H9 (cell line): ENCODE measurements around the gene ZNF775. TPM values are rescaled to one million over a fixed set of nuclear protein-coding genes. Genes with fewer than 3 reads are reported as not detected.

Source experiments
- DNase-seq: peaks from one replicate; pipeline ENCODE4 v3.0.0-alpha.2; 2017
- H2AFZ ChIP-seq: one replicate; pipeline ENCODE4 v1.6.1; 2013; ENCODE audit warnings: mild to moderate bottlenecking, low read length, control low read depth, moderate library complexity
- H2AK5ac ChIP-seq: 2 replicates; pipeline ENCODE4 v1.6.1; 2013; ENCODE audit warnings: low read length, control low read depth, mixed read lengths; ENCODE audit not compliant: insufficient read length
- H2BK120ac ChIP-seq: one replicate; pipeline ENCODE4 v1.6.1; 2013; ENCODE audit warnings: low read depth, mild to moderate bottlenecking, low read length, control low read depth, inconsistent platforms; ENCODE audit not compliant: poor library complexity, severe bottlenecking
- H2BK12ac ChIP-seq: 2 replicates; pipeline ENCODE4 v1.6.1; 2013; ENCODE audit warnings: low read length, control low read depth, mixed read lengths, low read depth; ENCODE audit not compliant: insufficient read length
- H2BK15ac ChIP-seq: 2 replicates; pipeline ENCODE4 v1.6.1; 2013; ENCODE audit warnings: low read depth, low read length, control low read depth
- H2BK20ac ChIP-seq: one replicate; pipeline ENCODE4 v1.6.1; 2013; ENCODE audit warnings: low read depth, mild to moderate bottlenecking, low read length, control low read depth, inconsistent platforms; ENCODE audit not compliant: poor library complexity, severe bottlenecking
- H2BK5ac ChIP-seq: 2 replicates; pipeline ENCODE4 v1.6.1; 2013; ENCODE audit warnings: low read length, control low read depth, mixed read lengths; ENCODE audit not compliant: insufficient read length
- H3K14ac ChIP-seq: 2 replicates; pipeline ENCODE4 v1.6.1; 2013; ENCODE audit warnings: low read length, control low read depth; ENCODE audit not compliant: insufficient read depth
- H3K18ac ChIP-seq: 2 replicates; pipeline ENCODE4 v1.6.1; 2013; ENCODE audit warnings: low read depth, mild to moderate bottlenecking, mixed read lengths, low read length, control low read depth; ENCODE audit not compliant: insufficient read length
- H3K23ac ChIP-seq: 2 replicates; pipeline ENCODE4 v1.6.1; 2013; ENCODE audit warnings: low read length, control low read depth, mixed read lengths, low read depth; ENCODE audit not compliant: insufficient read length
- H3K23me2 ChIP-seq: 2 replicates; pipeline ENCODE4 v1.6.1; 2013; ENCODE audit warnings: low read depth, mild to moderate bottlenecking, mixed read lengths, low read length, control low read depth; ENCODE audit not compliant: insufficient read length, poor library complexity, severe bottlenecking
- H3K27ac ChIP-seq: 2 replicates; pipeline ENCODE4 v1.5.1; 2013; ENCODE audit warnings: low read length, control low read depth, mixed read lengths, low read depth; ENCODE audit not compliant: insufficient read length
- H3K27me3 ChIP-seq: 2 replicates; pipeline ENCODE4 v1.6.1; 2013; ENCODE audit warnings: low read length, control low read depth, inconsistent platforms; ENCODE audit not compliant: insufficient read depth
- H3K4ac ChIP-seq: 2 replicates; pipeline ENCODE4 v1.6.1; 2013; ENCODE audit warnings: low read depth, mild to moderate bottlenecking, control low read depth, inconsistent platforms, low read length, moderate library complexity
- H3K4me1 ChIP-seq: 2 replicates; pipeline ENCODE4 v1.6.1; 2013; ENCODE audit warnings: low read length, control low read depth, inconsistent platforms; ENCODE audit not compliant: insufficient read depth
- H3K4me2 ChIP-seq: 2 replicates; pipeline ENCODE4 v1.6.1; 2013; ENCODE audit warnings: low read length, control low read depth, mixed read lengths; ENCODE audit not compliant: insufficient read length, insufficient read depth
- H3K56ac ChIP-seq: 2 replicates; pipeline ENCODE4 v1.6.1; 2013; ENCODE audit warnings: low read depth, mild to moderate bottlenecking, mixed read lengths, low read length, control low read depth; ENCODE audit not compliant: insufficient read length
- H3K79me1 ChIP-seq: 2 replicates; pipeline ENCODE4 v1.6.1; 2013; ENCODE audit warnings: low read depth, mild to moderate bottlenecking, moderate library complexity, low read length, control low read depth, inconsistent platforms; ENCODE audit not compliant: insufficient read depth, poor library complexity, severe bottlenecking
- H3K79me2 ChIP-seq: 2 replicates; pipeline ENCODE4 v1.6.1; 2013; ENCODE audit warnings: low read length, control low read depth, inconsistent platforms; ENCODE audit not compliant: insufficient read depth
- H3K9ac ChIP-seq: 2 replicates; pipeline ENCODE4 v1.6.1; 2013; ENCODE audit warnings: low read length, control low read depth, mixed read lengths; ENCODE audit not compliant: insufficient read length; ENCODE audit errors: extremely low read depth
- H3K9me3 ChIP-seq: one replicate; pipeline ENCODE4 v1.6.1; 2013; ENCODE audit warnings: low read depth, low read length, inconsistent platforms; ENCODE audit not compliant: control insufficient read depth
- H3T11ph ChIP-seq: one replicate; pipeline ENCODE4 v1.6.1; 2013; ENCODE audit warnings: mild to moderate bottlenecking, low read length, control low read depth, inconsistent platforms
- H4K20me1 ChIP-seq: one replicate; pipeline ENCODE4 v1.6.1; 2013; ENCODE audit not compliant: control insufficient read depth, insufficient read length, insufficient read depth
- H4K5ac ChIP-seq: 2 replicates; pipeline ENCODE4 v1.6.1; 2013; ENCODE audit warnings: low read depth, mild to moderate bottlenecking, mixed read lengths, low read length, control low read depth; ENCODE audit not compliant: insufficient read length
- H4K8ac ChIP-seq: replicated peaks from 2 replicates; pipeline ENCODE4 v1.6.1; 2013; ENCODE audit warnings: low read length, control low read depth, mixed read lengths, low read depth; ENCODE audit not compliant: insufficient read length
- H4K91ac ChIP-seq: 2 replicates; pipeline ENCODE4 v1.6.1; 2013; ENCODE audit warnings: low read depth, mild to moderate bottlenecking, moderate library complexity, mixed read lengths, low read length, control low read depth; ENCODE audit not compliant: insufficient read length
- H3K27ac Mint-ChIP-seq, 3 experiments: 2 replicates in 2 of 3; 3 replicates in 1 of 3; pipeline ENCODE4 v1.8.0; 2020 to 2021; ENCODE audit warnings: mixed read lengths in 3 of 3, mild to moderate bottlenecking in 1 of 3, moderate library complexity in 1 of 3
- H3K27me3 Mint-ChIP-seq: 2 replicates; pipeline ENCODE4 v1.8.0; 2021; ENCODE audit warnings: low read depth, mild to moderate bottlenecking, moderate library complexity, mixed read lengths
- H3K36me3 Mint-ChIP-seq, 3 experiments: 2 replicates in 2 of 3; 3 replicates in 1 of 3; pipeline ENCODE4 v1.8.0; 2020 to 2021; ENCODE audit warnings: low read depth in 3 of 3, mixed read lengths in 3 of 3; ENCODE audit not compliant: insufficient read depth in 1 of 3
- H3K4me1 Mint-ChIP-seq, 2 experiments: 2 replicates each; pipeline ENCODE4 v1.8.0; 2020; ENCODE audit warnings: mixed read lengths in 2 of 2
- H3K4me3 Mint-ChIP-seq, 2 experiments: 2 replicates in 1 of 2; 3 replicates in 1 of 2; pipeline ENCODE4 v1.8.0; 2020 to 2021; ENCODE audit warnings: mild to moderate bottlenecking in 2 of 2, mixed read lengths in 2 of 2, moderate library complexity in 1 of 2
- H3K9me3 Mint-ChIP-seq, 2 experiments: 2 replicates in 1 of 2; 3 replicates in 1 of 2; pipeline ENCODE4 v1.8.0; 2020; ENCODE audit warnings: mild to moderate bottlenecking in 2 of 2, mixed read lengths in 2 of 2, moderate library complexity in 1 of 2
- CTCF ChIP-seq: fragments of 200-600 bp; sonication (generic); conservative IDR thresholded peaks from 3 replicates; pipeline ENCODE4 v1.8.0; 2021; ENCODE audit warnings: antibody characterized with exemption, mild to moderate bottlenecking
- WGBS: extraction: QIAGEN DNeasy Blood & Tissue Kit; methylation state at CpG from one replicate; pipeline ENCODE4 v1.1.7; 2013; ENCODE audit warnings: missing lambda C conversion rate, low lambda C conversion rate, mixed read lengths; ENCODE audit not compliant: insufficient read length; ENCODE audit errors: extremely low coverage; 5-methylcytosine and 5-hydroxymethylcytosine counted together
- total RNA-seq: library from RNA; stranded (reverse); gene quantifications from 2 replicates; pipeline ENCODE4 v1.2.1, GENCODE V29; 2021

Gene ZNF775
- total RNA-seq, 1 experiment from 2014 or later = 10.5 TPM

GRCh38 chr7:150398108-150398964, 19.2 kb downstream of the ZNF775 start:
- no peak overlapping the region for H2BK20ac ChIP-seq
- H3K9ac ChIP-seq = no peak overlapping the region
- TF ChIP-seq CTCF = no peak
- H2BK12ac ChIP-seq = no peak overlapping the region
- H3K56ac ChIP-seq = no peak overlapping the region
- no peak overlapping the region for H3K23ac ChIP-seq
- Mint-ChIP-seq H3K4me1 (peaks cover 68 to 75% of the 10 kb centered on the region in 2 experiments), H3K27me3 (no peaks in the 10 kb centered on the region), H3K9me3 (no peaks in the 10 kb centered on the region; a peak in 1 of 5 replicates), H3K36me3 (peaks cover 19 to 32% (median 24%) of the 10 kb centered on the region in 3 experiments), H3K27ac (peak overlapping the region; percentile 99; a peak in 5 of 7 replicates), H3K4me3 (no peak overlapping the region)
- H3K18ac ChIP-seq = peak overlapping the region; percentile 33
- no peak overlapping the region for H4K91ac ChIP-seq
- H3K4me1 ChIP-seq = peaks cover 33% of the 10 kb centered on the region
- no peak overlapping the region for H4K8ac ChIP-seq
- no peak overlapping the region for H2AFZ ChIP-seq
- no peaks in the 10 kb centered on the region for H3K27me3 ChIP-seq
- H3K79me1 ChIP-seq = no peaks in the 10 kb centered on the region
- no peaks in the 10 kb centered on the region for H4K20me1 ChIP-seq
- peak overlapping the region; percentile 9; the same call in 1 of the 2 replicates for H3K14ac ChIP-seq
- no peak overlapping the region for H2BK120ac ChIP-seq
- no peak overlapping the region for H3K4ac ChIP-seq
- H3K4me2 ChIP-seq = no peak overlapping the region
- no peak overlapping the region for H3T11ph ChIP-seq
- WGBS = no CpG with 5 or more reads among the region's 27 CpGs
- H2BK5ac ChIP-seq = no peak overlapping the region
- no peak overlapping the region for H2AK5ac ChIP-seq
- H2BK15ac ChIP-seq = no peak overlapping the region
- no peak overlapping the region for H3K27ac ChIP-seq
- no peaks in the 10 kb centered on the region for H3K79me2 ChIP-seq
- H4K5ac ChIP-seq = no peak overlapping the region
- no peaks in the 10 kb centered on the region for H3K9me3 ChIP-seq
- no peak for DNase-seq
- no peaks in the 10 kb centered on the region for H3K23me2 ChIP-seq
